GM21825 (cell line): ENCODE data around the gene TOPBP1.

Experiments used
- ATAC-seq: cut with Tn5 transposase; IDR thresholded peaks from one replicate; pipeline ENCODE4 v1.9.1; 2021; ENCODE audit warnings: mild to moderate bottlenecking, moderate library complexity; ENCODE audit not compliant: unreplicated experiment

The TOPBP1 gene

GRCh38 chr3:133608388-133608787 lies 53.4 kb downstream of the TOPBP1 start:
- no peak for ATAC-seq

- no peak for ATAC-seq
Observed at GRCh38 chr3:133607816-133608215, 53.9 kb downstream of the TOPBP1 start.

- ATAC-seq: no peak
Observed at GRCh38 chr3:133606902-133607301, 54.8 kb downstream of the TOPBP1 start.

- no peak for ATAC-seq
Observed at GRCh38 chr3:133606342-133606741, 55.4 kb downstream of the TOPBP1 start.

GRCh38 chr3:133600572-133601081 lies 61.1 kb downstream of the TOPBP1 start:
- ATAC-seq: no peak

- no peak for ATAC-seq
Observed at GRCh38 chr3:133599280-133599679, 62.5 kb downstream of the TOPBP1 start.

GRCh38 chr3:133598405-133598804 lies 63.3 kb downstream of the TOPBP1 start:
- no peak for ATAC-seq

- no peak for ATAC-seq
Observed at GRCh38 chr3:133595341-133595740, 66.4 kb downstream of the TOPBP1 start.

GRCh38 chr3:133593243-133593642 lies 68.5 kb downstream of the TOPBP1 start:
- no peak for ATAC-seq

- no peak for ATAC-seq
Observed at GRCh38 chr3:133592843-133593242, 68.9 kb downstream of the TOPBP1 start.

GRCh38 chr3:133591271-133591742 lies 70.4 kb downstream of the TOPBP1 start:
- no peak for ATAC-seq

GRCh38 chr3:133589503-133589902 lies 72.2 kb downstream of the TOPBP1 start:
- ATAC-seq: no peak

- ATAC-seq: no peak
Observed at GRCh38 chr3:133588784-133589465, 72.8 kb downstream of the TOPBP1 start.

GRCh38 chr3:133588035-133588434 lies 73.7 kb downstream of the TOPBP1 start:
- ATAC-seq: no peak

GRCh38 chr3:133583396-133583795 lies 78.3 kb downstream of the TOPBP1 start:
- ATAC-seq: no peak

GRCh38 chr3:133578548-133579191 lies 83.1 kb downstream of the TOPBP1 start:
- no peak for ATAC-seq

- no peak for ATAC-seq
Observed at GRCh38 chr3:133576169-133576568, 85.6 kb downstream of the TOPBP1 start.

GRCh38 chr3:133575086-133575485 lies 86.7 kb downstream of the TOPBP1 start:
- ATAC-seq: no peak

- ATAC-seq: peak; percentile 31
Observed at GRCh38 chr3:133574260-133574881, 87.4 kb downstream of the TOPBP1 start.

GRCh38 chr3:133573629-133574194 lies 88.0 kb downstream of the TOPBP1 start, which contains the start of gene CDV3:
CDV3 (plus strand) TSS chr3:133573686; CDS start chr3:133574045, 359 bp downstream.
- ATAC-seq: peak; percentile 26

GRCh38 chr3:133573054-133573628 lies 88.6 kb downstream of the TOPBP1 start:
- peak; percentile 68 for ATAC-seq
